22Rv1 (cell line): ENCODE results near the gene PRKAR1B.
"Not testable (repeated sequence)": the region's sequence is repeated elsewhere in the genome, so short reads cannot be mapped to it uniquely, and the experiment has no call there.

ENCODE experiments used
- ZFX ChIP-seq: fragments of 450-650 bp; IDR thresholded peaks from 2 replicates; pipeline ENCODE4 v1.6.1; 2017; ENCODE audit warnings: antibody characterized with exemption, borderline replicate concordance
- TF ChIP-seq, protein P1 (sequence below): fragments of 450-650 bp; IDR thresholded peaks from 2 replicates; pipeline ENCODE4 v1.5.1; 2017; ENCODE audit warnings: mild to moderate bottlenecking

DNA sequence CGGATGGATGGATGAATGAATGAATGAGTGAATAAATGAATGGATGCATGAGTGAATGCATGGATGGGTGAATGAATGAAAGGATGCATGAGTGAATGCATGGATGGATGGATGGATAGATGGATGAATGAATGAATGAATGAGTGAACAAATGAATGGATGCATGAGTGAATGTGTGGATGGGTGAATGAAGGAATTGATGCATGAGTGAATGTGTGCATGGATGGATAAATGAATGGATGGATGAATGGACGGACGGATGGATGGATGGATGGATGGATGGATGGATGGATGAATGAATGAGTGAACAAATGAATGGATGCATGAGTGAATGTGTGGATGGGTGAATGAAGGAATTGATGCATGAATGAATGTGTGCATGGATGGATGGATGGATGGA, 70.1 kb downstream of the PRKAR1B start:
- TF ChIP-seq, protein P1, sequence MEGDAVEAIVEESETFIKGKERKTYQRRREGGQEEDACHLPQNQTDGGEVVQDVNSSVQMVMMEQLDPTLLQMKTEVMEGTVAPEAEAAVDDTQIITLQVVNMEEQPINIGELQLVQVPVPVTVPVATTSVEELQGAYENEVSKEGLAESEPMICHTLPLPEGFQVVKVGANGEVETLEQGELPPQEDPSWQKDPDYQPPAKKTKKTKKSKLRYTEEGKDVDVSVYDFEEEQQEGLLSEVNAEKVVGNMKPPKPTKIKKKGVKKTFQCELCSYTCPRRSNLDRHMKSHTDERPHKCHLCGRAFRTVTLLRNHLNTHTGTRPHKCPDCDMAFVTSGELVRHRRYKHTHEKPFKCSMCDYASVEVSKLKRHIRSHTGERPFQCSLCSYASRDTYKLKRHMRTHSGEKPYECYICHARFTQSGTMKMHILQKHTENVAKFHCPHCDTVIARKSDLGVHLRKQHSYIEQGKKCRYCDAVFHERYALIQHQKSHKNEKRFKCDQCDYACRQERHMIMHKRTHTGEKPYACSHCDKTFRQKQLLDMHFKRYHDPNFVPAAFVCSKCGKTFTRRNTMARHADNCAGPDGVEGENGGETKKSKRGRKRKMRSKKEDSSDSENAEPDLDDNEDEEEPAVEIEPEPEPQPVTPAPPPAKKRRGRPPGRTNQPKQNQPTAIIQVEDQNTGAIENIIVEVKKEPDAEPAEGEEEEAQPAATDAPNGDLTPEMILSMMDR, result not testable (repeated sequence)
- not testable (repeated sequence) for TF ChIP-seq ZFX
